Neural cell (in vitro differentiated cells): ENCODE results near the gene ETNK1. TPM values are rescaled to one million over a fixed set of nuclear protein-coding genes. Genes with fewer than 3 reads are reported as not detected.

Experiments
- H2AFZ ChIP-seq: fragments of 200-600, 300-800 bp; sonication (generic), shearing (Covaris generic); 2 replicates; pipeline ENCODE4 v1.6.0; 2014; ENCODE audit warnings: low read depth, mild to moderate bottlenecking, antibody characterized with exemption, low read length, moderate library complexity
- H3F3A ChIP-seq: fragments of 200-600 bp; shearing (Covaris generic); 2 replicates; pipeline ENCODE4 v1.6.1; 2016; ENCODE audit warnings: mild to moderate bottlenecking, moderate library complexity, mixed read lengths, antibody characterized with exemption, low read length; ENCODE audit not compliant: insufficient read depth, poor library complexity, severe bottlenecking
- H3K27ac ChIP-seq: fragments of 200-600, 300-800 bp; sonication (generic), shearing (Covaris generic); 2 replicates; pipeline ENCODE4 v1.5.1; 2014; ENCODE audit warnings: mild to moderate bottlenecking, low read length, moderate library complexity
- H3K27me3 ChIP-seq: fragments of 300-800, 200-600 bp; sonication (generic), shearing (Covaris generic); 2 replicates; pipeline ENCODE4 v1.6.0; 2014; ENCODE audit warnings: mild to moderate bottlenecking, low read depth, low read length, moderate library complexity; ENCODE audit not compliant: insufficient read depth
- H3K36me3 ChIP-seq: fragments of 300-800, 200-600 bp; sonication (generic), shearing (Covaris generic); 2 replicates; pipeline ENCODE4 v1.5.1; 2014; ENCODE audit warnings: mild to moderate bottlenecking, antibody characterized with exemption, low read length, moderate library complexity; ENCODE audit not compliant: insufficient read depth
- H3K4me2 ChIP-seq: fragments of 300-800, 200-600 bp; sonication (generic), shearing (Covaris generic); 2 replicates; pipeline ENCODE4 v1.6.0; 2014; ENCODE audit warnings: mild to moderate bottlenecking, low read length
- H3K4me3 ChIP-seq: fragments of 300-800, 200-600 bp; sonication (generic), shearing (Covaris generic); 2 replicates; pipeline ENCODE4 v1.5.1; 2014; ENCODE audit warnings: mild to moderate bottlenecking, low read length, moderate library complexity
- H3K79me2 ChIP-seq: fragments of 200-600 bp; shearing (Covaris generic); replicated peaks from 2 replicates; pipeline ENCODE4 v1.6.0; 2014; ENCODE audit warnings: mild to moderate bottlenecking, low read length, moderate library complexity; ENCODE audit not compliant: insufficient read depth
- H3K9ac ChIP-seq: fragments of 300-800, 200-600 bp; sonication (generic), shearing (Covaris generic); 2 replicates; pipeline ENCODE4 v1.6.1; 2016; ENCODE audit warnings: mild to moderate bottlenecking, low read length, mixed read lengths
- H3K9me2 ChIP-seq: fragments of 200-600 bp; shearing (Covaris generic); 2 replicates; pipeline ENCODE4 v1.6.1; 2016; ENCODE audit warnings: mild to moderate bottlenecking, low read length, mixed read lengths; ENCODE audit not compliant: insufficient read depth
- H3K9me3 ChIP-seq: fragments of 200-600, 300-800 bp; sonication (generic), shearing (Covaris generic); 2 replicates; pipeline ENCODE4 v1.6.1; 2016; ENCODE audit warnings: mild to moderate bottlenecking, mixed run types, low read length, moderate library complexity, mixed read lengths
- H4K20me1 ChIP-seq: fragments of 200-600 bp; shearing (Covaris generic); 2 replicates; pipeline ENCODE4 v1.6.1; 2016; ENCODE audit warnings: mild to moderate bottlenecking, mixed run types; ENCODE audit not compliant: insufficient read depth
- EP300 ChIP-seq: fragments of 450-650 bp; conservative IDR thresholded peaks from 2 replicates; pipeline ENCODE4 v1.6.1; 2014; ENCODE audit warnings: antibody characterized with exemption, mild to moderate bottlenecking, moderate library complexity; ENCODE audit not compliant: poor library complexity, severe bottlenecking
- EZH2 ChIP-seq: fragments of 200-600, 300-800 bp; shearing (Covaris generic), sonication (generic); IDR thresholded peaks from 2 replicates; pipeline ENCODE4 v1.6.1; 2014; ENCODE audit warnings: antibody characterized with exemption, low read length, borderline replicate concordance, mild to moderate bottlenecking; ENCODE audit not compliant: insufficient read depth, poor library complexity, severe bottlenecking
- MXI1 ChIP-seq: fragments of 450-650 bp; conservative IDR thresholded peaks from 2 replicates; pipeline ENCODE4 v1.6.1; 2014; ENCODE audit warnings: antibody characterized with exemption, mild to moderate bottlenecking; ENCODE audit not compliant: poor library complexity, severe bottlenecking
- POLR2AphosphoS5 ChIP-seq: IDR thresholded peaks from 2 replicates; pipeline ENCODE4 v1.6.1; 2012
- RAD21 ChIP-seq: fragments of 450-650 bp; conservative IDR thresholded peaks from 2 replicates; pipeline ENCODE4 v1.6.1; 2014; ENCODE audit warnings: antibody characterized with exemption, mild to moderate bottlenecking, moderate library complexity
- SMC3 ChIP-seq: fragments of 450-650 bp; conservative IDR thresholded peaks from 2 replicates; pipeline ENCODE4 v1.6.1; 2014; ENCODE audit warnings: antibody characterized with exemption, mild to moderate bottlenecking, moderate library complexity; ENCODE audit not compliant: poor library complexity
- TAF1 ChIP-seq: IDR thresholded peaks from 2 replicates; pipeline ENCODE4 v1.6.1; 2012; ENCODE audit warnings: low read depth
- polyA plus RNA-seq: library from polyadenylated mRNA; depleted of rRNA; stranded (reverse); fragments of >200 nt; gene quantifications from 2 replicates; pipeline ENCODE4 v1.2.3, GENCODE V29; 2014
- TF ChIP-seq, protein P1 (sequence below): fragments of 450-650 bp; IDR thresholded peaks from 2 replicates; pipeline ENCODE4 v1.5.1; 2014; ENCODE audit warnings: antibody characterized with exemption, mild to moderate bottlenecking, moderate library complexity; ENCODE audit not compliant: poor library complexity, severe bottlenecking
- TF ChIP-seq, protein P2 (sequence below): IDR thresholded peaks from 2 replicates; pipeline ENCODE4 v1.6.1; 2012; ENCODE audit warnings: borderline replicate concordance

The ETNK1 gene
- polyA plus RNA-seq, 1 donor from 2014 or later, result 78.5 TPM

DNA sequence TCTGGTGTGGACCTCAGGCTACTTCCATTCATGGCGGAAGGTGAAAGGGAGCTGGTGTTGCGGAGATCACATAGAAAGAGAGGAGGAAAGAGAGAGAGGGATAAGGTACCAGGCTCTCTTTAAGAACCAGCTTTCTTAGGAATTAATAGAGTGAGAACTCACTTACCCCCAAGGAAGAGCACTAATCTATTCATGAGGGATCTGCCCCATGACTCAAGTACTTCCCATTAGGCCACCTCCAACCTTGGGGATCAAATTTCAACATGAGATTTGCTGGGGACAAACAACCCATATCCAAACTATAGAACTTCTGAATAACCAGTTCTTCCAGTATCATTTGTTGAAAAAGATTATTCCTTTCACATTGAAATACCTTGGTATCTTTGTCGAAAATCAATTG, 46.6 kb upstream of the ETNK1 start:
- Histone ChIP-seq H3K9me2 (no peaks in the 10 kb centered on the region), H3K27ac (no peak overlapping the region), H3K4me2 (no peak overlapping the region), H3K9ac (no peak overlapping the region), H3K36me3 (no peaks in the 10 kb centered on the region), H4K20me1 (no peaks in the 10 kb centered on the region), H3K27me3 (no peaks in the 10 kb centered on the region), H3K4me3 (no peak overlapping the region), H3F3A (no peaks in the 10 kb centered on the region), H3K79me2 (no peaks in the 10 kb centered on the region), H3K9me3 (no peaks in the 10 kb centered on the region), H2AFZ (no peak overlapping the region)
- no peak for TF ChIP-seq TAF1
- TF ChIP-seq, protein P1, sequence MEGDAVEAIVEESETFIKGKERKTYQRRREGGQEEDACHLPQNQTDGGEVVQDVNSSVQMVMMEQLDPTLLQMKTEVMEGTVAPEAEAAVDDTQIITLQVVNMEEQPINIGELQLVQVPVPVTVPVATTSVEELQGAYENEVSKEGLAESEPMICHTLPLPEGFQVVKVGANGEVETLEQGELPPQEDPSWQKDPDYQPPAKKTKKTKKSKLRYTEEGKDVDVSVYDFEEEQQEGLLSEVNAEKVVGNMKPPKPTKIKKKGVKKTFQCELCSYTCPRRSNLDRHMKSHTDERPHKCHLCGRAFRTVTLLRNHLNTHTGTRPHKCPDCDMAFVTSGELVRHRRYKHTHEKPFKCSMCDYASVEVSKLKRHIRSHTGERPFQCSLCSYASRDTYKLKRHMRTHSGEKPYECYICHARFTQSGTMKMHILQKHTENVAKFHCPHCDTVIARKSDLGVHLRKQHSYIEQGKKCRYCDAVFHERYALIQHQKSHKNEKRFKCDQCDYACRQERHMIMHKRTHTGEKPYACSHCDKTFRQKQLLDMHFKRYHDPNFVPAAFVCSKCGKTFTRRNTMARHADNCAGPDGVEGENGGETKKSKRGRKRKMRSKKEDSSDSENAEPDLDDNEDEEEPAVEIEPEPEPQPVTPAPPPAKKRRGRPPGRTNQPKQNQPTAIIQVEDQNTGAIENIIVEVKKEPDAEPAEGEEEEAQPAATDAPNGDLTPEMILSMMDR, result no peak

DNA sequence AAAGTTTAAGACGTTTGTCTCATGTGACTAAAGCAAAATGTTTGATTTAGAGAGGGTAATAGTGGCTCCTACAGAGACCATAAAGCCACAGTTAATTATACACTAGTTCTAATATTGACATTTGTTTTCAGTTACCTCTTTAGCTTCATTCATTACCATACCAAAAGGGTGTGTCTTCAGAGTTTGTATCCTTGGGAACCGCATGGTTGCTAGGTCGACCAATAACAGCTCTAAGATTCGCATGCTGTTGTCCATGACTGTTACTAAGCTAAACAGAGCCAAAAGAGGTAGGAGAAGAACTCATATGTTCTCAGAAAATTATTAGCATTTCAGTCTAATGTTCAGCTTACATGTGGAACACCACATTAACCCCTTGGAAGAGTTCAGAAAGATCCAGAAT, 36.2 kb upstream of the ETNK1 start:
- no peaks in the 10 kb centered on the region for H3K79me2 ChIP-seq
- H3K9me3 ChIP-seq, result no peaks in the 10 kb centered on the region
- no peak overlapping the region for H3K4me2 ChIP-seq
- H3K27ac ChIP-seq, result no peak overlapping the region
- H3K27me3 ChIP-seq, result no peaks in the 10 kb centered on the region
- no peak overlapping the region for H3K9ac ChIP-seq
- H3F3A ChIP-seq, result no peaks in the 10 kb centered on the region
- no peaks in the 10 kb centered on the region for H3K36me3 ChIP-seq
- no peak overlapping the region for H3K4me3 ChIP-seq
- TF ChIP-seq MXI1 (no peak), EP300 (no peak), TAF1 (no peak), RAD21 (no peak), SMC3 (no peak), EZH2 (no peak), POLR2AphosphoS5 (no peak)
- TF ChIP-seq, protein P2, sequence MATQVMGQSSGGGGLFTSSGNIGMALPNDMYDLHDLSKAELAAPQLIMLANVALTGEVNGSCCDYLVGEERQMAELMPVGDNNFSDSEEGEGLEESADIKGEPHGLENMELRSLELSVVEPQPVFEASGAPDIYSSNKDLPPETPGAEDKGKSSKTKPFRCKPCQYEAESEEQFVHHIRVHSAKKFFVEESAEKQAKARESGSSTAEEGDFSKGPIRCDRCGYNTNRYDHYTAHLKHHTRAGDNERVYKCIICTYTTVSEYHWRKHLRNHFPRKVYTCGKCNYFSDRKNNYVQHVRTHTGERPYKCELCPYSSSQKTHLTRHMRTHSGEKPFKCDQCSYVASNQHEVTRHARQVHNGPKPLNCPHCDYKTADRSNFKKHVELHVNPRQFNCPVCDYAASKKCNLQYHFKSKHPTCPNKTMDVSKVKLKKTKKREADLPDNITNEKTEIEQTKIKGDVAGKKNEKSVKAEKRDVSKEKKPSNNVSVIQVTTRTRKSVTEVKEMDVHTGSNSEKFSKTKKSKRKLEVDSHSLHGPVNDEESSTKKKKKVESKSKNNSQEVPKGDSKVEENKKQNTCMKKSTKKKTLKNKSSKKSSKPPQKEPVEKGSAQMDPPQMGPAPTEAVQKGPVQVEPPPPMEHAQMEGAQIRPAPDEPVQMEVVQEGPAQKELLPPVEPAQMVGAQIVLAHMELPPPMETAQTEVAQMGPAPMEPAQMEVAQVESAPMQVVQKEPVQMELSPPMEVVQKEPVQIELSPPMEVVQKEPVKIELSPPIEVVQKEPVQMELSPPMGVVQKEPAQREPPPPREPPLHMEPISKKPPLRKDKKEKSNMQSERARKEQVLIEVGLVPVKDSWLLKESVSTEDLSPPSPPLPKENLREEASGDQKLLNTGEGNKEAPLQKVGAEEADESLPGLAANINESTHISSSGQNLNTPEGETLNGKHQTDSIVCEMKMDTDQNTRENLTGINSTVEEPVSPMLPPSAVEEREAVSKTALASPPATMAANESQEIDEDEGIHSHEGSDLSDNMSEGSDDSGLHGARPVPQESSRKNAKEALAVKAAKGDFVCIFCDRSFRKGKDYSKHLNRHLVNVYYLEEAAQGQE, result no peak
- TF ChIP-seq, protein P1, result no peak
- H2AFZ ChIP-seq, result no peak overlapping the region
- H4K20me1 ChIP-seq, result no peaks in the 10 kb centered on the region
- H3K9me2 ChIP-seq, result no peaks in the 10 kb centered on the region
